ENCODE results near the gene CNNM2.

GRCh38 chr10:102930720-102931119 lies 12.6 kb downstream of the CNNM2 start:
- TF ChIP-seq, protein P1, sequence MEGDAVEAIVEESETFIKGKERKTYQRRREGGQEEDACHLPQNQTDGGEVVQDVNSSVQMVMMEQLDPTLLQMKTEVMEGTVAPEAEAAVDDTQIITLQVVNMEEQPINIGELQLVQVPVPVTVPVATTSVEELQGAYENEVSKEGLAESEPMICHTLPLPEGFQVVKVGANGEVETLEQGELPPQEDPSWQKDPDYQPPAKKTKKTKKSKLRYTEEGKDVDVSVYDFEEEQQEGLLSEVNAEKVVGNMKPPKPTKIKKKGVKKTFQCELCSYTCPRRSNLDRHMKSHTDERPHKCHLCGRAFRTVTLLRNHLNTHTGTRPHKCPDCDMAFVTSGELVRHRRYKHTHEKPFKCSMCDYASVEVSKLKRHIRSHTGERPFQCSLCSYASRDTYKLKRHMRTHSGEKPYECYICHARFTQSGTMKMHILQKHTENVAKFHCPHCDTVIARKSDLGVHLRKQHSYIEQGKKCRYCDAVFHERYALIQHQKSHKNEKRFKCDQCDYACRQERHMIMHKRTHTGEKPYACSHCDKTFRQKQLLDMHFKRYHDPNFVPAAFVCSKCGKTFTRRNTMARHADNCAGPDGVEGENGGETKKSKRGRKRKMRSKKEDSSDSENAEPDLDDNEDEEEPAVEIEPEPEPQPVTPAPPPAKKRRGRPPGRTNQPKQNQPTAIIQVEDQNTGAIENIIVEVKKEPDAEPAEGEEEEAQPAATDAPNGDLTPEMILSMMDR (IDR thresholded peaks at IDR 0.05; ENCODE audit: insufficient read depth, low read length, poor library complexity, severe bottlenecking) = no peak
- no peak for TF ChIP-seq EZH2phosphoT487 (conservative IDR thresholded peaks at IDR 0.05; ENCODE audit: low read length)

All from SU-DHL-6 (cell line).